Endometrium (tissue), 2 donors: ENCODE results near the gene SOX30.

ENCODE experiments used
- FAIRE-seq: peaks from 2 replicates; lab custom pipeline; 2012; peaks lifted over from hg19 to GRCh38; lab: Jason Lieb, UNC
- donor health status: control.
- donor health status: control.

Gene SOX30

DNA sequence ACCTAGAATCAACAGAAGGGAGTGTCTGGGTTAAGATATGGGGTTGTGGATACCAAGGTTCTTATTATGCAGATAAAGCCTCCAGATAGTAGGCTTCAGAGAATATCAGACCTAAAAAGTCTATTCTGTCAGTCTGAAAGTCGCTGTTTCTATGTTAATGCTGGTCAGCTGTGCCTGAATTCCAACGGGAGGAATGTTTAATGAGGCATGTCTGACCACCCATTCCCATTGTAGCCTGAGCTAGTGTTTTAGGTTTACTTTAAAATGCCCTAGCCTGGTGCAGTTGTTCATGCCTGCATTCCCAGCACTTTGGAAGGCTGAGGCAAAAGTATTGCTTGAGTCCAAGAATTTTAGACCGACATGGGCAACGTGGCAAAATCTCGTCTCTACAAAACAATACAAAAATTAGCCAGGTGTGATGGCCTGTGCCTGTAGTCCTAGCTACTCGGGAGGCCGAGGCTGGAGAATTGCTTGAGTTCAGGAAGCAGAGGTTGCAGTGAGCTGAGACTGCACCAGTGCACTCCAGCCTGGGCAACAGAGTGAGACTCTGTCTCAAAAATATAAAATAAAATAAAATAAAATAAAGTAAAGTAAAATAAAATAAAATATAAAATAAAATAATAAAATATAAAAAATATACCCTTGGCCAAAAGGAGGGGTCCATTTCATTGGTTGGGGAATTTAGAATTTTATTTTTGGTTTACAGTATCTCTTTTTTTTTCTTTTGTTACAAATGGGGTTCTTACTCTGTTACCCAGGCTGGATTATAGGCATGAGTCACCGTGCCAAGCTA is 7.8 kb upstream of the SOX30 start:
- no peak for FAIRE-seq

DNA sequence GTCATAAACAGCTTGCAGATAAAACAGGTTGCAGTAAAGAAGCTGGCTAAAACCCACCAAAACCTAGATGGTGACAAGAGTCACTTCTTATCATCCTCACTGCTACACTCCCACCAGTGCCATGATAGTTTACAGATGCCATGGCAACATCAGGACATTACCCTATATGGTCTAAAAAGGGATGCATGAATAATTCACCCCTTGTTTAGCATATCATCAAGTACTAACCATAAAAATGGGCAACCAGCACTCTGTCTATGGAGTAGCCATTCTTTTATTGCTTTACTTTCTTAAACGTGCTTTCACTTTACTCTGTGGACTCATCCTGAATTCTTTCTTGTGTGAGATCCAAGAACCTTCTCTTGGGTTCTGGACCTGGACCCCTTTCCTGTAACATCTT is 6.7 kb upstream of the SOX30 start:
- FAIRE-seq: no peak

DNA sequence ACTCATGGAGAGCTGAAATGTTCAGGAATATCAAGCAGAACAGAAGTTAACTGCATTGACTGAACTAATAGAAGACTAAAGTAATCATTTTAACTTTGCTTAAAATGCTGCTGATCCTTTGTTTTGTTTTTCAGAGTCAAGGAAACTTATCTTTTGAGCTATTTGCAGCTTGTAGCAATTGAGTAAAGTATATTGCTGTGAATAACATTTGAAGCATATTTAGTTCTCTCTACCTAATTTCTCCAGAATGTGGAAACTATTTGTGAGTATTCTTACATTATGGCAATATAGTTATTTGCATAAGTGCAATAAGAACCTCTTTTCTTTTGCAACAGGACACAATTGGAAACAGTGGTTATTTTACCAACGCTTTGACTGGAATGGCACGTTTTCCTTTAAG is 5.3 kb upstream of the SOX30 start:
- no peak for FAIRE-seq

DNA sequence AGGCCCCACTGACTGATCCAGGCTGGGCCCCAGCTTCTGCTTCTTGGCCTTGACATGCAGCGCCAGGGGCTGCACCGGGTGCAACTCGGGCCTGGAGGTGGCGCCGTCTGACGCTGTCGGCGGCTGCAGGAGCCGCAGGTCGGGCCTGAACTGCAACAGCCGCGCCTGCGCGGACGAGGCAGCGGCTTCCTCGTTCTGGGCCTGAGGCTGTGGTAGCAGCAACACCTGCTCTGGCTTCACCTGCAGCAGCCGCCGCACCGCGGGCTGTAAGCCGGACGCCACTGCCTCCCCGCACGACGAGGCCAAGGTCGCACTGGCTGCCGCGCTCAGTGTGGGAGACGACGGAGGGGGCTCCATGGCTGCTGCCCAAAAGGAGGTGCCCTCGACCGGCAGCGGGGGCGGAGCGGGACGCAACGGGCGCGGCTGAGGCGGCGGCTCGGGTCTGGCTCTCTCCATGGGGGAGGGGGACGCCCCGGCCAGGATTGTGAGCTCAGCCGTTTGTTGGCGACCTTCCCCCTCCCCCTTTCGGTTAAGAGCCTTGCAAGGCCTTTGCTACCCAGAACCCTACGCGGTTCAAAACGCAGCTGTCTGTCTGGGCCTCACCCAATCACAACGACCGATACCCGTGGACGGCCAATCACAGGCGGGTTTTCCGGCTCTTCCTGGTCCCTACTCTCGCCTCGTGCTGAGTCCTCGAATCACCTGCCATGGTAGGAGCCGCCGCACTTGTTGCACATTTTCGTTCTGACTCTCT is 438 bp downstream of the SOX30 start:
- no peak for FAIRE-seq

DNA sequence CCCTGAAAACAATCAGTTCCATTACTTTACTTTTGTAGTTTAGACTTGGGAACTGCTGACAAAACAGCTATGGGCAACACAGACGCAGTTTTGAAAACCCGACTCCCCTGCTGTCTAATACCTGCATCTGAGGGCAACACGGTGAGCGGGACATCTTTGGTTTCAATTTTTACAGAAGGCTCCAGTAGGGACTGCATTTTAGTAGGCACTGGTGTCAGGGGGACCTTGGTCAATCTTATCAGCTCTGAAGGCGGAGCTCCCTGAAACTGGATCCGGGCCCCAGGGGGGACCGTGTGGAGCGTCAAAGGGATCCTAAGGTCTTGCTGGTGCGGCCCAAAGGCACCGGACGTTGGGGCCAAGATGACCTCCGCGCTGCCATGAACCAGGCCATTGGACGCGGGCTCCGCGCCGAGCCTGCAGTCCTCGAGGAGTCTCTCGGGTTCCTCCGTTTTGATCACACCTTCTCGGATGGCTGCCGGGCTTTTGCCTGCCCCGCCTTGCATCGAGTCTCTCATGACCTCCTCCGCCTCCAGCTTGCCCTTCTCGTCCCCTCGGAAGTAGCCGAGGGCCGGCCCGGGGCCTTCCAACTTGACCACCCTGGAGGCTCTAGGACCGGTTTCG is 1.1 kb downstream of the SOX30 start:
- no peak for FAIRE-seq

DNA sequence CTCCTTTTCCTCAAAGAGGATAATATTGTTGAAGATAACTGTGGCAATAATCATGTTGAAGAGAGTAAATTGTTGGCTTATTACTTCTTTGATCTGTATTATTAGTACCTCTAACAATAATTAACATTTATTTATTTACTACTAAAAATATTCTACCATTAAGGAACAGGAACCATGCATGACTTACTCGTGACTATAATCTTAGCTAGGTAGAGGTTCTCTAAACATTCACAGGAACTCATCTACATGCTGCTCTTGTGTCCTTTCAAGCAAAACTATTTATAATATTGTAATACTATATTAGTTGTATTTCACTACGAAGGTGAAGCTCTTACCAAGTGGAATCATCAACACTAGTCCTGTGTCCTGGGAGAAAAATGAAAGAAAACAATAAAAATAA is 3.1 kb downstream of the SOX30 start:
- FAIRE-seq: no peak

DNA sequence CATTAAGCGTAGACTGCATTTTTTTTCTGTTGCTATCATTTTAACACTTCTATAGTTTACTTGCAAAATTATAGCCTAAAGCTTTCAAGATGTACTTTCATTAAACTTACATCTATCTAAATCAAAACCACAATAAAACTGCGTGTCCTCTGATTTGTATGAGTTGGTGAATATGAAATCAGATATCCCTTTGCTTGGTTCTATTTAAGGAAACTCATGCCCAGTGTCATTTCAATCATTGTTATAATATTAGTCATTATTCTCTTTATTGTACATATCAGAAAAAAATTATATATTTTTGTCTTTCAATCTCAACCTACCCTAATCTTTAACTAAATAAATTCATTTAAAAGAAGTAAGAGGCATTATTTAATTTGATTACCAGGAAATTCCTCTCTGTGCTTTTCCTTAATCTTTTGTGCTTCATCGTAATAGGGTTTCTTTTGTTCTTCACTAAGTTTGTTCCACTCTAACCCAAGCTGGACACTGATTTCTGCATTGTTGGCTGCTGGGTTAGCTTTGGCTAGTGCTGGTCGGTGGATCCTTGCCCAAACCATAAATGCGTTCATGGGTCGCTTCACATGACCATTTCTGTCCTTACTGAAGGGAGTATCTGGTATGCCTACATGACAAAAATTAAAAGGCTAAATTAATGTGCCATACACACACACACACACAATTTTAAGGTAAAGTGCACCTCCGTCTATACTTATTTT is 3.8 kb downstream of the SOX30 start:
- FAIRE-seq: no peak

DNA sequence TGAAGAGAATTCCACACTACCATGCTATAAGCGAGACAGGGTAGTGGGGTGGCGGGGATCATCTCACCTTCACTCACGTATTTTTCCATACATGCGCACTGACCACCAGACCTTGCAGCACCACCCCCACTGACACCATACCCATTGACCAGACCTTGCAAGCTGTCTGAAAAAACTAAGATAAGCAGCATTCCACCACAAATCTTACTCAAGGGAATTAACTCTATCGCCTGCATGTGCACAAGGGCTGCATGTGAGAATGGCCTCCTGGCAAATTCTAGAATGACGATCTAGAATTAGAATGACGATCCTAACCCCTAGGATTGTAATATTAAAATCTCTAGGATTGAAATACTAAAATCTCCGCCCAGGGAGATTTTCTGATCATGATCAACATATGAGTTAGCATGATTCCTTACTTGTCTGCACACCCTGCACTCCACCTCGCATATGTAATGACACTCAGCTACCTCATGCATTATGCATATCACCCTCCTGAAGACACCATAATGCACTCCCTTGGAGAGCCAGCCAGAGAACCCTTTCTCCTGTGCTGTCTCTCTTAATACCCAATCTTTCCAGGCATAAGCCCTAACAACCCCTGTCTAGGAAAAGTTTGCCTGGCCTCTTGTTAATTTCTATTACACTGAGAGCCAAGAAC is 11.7 kb downstream of the SOX30 start:
- FAIRE-seq: no peak

DNA sequence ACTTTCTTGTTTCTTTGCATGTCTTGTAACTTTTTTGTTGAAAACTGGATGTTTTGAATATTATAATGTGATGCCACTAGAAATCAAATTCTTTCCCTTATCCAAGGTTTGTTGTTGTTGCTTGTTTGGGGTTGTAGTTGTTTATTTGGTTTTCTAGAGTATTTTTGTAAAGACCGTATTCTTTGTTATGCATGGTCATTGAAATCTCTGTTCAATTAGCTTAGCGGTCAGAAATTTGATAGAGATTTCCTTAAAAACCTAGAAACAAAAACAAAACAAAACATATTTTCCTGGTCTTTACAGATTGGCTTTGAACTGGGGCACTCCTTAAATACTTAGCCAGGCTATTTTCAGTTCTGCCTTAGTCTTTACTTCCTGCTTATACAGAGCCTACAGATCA is 21.9 kb downstream of the SOX30 start:
- no peak for FAIRE-seq

DNA sequence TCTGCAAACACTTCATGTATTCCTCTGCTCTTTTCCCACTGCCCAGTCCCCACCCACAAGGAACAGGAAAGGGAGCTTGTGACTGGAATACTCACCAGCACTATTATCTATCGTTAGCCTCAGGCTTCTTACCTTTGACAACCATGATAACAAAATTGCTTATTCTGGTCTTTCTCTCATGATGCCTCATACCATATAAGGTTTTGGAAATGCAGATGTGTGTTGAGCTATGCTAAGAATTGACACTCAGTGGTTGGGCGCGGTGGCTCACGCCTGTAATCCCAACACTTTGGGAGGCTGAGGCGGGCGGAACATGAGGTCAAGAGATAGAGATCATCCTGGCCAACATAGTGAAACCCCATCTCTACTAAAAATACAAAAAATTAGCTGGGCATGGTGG is 25.4 kb downstream of the SOX30 start:
- FAIRE-seq: no peak

DNA sequence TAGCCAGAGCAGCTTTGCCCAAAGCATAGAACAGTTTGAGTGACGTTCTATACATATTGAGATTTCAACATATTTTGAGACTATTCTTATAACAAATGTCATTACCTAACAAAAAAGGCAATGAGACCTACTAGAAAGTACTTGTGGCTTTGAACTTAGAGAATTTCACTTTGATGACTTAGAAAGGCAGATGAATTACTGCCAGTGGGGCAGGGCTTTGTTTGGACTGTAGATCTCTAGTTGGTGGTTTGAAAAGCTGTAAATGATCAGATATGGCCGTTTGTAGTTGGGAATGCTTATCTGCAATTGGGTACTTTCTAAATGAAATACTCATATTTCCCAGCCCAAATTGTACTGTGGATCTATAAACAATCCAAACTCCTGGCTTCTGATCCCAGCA is 28.1 kb downstream of the SOX30 start:
- no peak for FAIRE-seq

DNA sequence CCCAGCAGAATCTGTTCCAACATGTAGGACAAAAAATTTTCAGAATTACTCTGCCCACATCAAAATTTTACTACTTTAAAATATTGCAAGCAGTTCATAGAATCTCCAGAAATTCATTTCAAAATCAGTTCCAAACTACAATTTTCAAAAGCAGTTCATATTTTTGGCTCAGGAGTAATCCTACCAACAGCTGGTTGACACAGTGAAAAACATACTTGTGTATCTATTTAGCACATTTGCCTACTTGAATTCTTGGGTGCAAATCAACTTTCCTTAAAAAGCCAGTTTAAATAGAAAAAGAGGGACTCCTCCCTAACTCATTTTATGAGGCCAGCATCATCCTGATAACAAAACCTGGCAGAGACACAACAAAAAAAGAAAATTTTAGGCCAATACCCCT is 31.5 kb downstream of the SOX30 start:
- no peak for FAIRE-seq

DNA sequence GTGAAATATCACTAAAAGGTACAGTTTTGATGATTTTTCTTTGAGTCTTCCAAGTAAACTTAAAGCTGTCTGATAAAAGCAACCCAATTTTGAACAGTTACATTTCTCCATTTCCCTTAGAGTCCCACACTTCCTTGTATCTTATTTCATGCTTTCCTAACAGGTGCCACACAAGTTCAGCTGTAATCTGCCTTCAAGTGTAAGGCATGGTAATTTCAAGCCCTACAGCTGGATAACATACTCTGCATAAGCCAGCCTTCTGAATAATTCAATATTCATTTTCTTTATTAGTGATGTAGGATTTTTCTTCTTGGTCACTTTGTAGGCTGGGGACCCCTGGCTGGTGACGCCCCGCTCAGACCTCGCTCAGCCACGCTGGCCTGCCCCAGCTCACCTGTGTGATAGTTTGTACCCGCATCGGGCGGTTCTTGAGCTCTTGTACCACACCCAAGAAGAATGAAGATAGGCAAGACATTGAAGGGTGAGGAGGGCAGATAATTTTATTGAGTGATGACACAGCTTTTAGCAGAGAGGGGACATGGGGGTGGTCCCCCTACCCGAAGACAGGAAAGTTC is 34.0 kb downstream of the SOX30 start:
- FAIRE-seq: no peak

DNA sequence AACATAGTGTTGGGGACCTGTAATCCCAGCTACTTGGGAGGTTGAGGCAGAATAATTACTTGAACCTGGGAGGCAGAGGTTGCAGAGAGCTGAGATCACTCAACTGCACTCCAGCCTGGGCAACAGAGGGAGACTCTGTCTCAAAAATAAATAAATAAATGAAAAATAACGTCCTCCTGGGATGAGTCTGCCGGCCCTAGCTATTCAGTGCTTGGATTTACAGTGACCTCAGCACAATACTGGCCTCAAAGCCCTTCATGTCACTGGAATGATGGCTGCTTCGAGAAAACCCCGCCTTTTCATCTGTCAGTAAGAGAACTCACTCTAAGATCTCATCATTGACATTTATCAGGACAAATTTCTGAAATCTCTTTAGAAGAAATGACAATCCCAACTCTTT is 35.5 kb downstream of the SOX30 start:
- no peak for FAIRE-seq

DNA sequence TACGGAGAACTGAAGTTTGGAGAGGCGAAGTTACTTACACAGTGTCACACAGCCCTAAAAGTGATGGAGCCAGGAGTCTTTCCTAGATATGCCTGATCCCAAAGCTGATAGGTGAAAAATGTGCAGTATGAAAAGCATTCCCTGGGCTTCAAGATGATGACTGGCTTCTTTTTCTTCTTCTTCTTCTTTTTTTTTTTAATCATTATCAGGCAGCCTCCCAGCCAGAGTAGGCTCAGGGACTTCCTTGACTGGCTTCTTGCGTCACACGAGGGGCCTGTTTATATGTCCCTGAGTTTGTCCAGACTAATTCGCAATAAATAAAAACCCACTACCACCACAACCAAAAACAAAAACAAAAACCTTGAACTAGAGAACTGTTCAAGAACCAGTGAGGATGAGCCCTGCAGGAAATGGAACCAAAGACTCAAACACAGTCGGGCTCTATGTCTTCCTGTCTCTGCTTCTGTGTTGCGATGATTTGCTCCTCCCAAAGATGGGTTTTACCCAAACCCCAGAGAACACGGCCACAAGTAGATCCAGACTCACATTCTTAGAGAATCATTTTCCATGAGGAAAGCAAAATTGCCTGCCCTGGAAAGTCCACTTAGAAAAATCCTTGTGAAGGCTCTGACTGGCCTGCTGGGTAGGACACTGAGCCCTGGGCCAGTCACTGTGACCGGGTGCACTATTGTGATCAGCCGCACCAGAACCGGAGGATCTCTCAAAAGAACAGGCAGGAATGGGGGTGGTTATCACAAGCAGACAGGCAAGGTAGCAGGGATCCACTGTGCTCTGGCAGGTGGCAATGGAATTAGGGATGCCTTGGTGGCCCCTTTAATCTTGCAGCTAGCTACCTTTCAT is 38.6 kb downstream of the SOX30 start:
- FAIRE-seq: no peak

DNA sequence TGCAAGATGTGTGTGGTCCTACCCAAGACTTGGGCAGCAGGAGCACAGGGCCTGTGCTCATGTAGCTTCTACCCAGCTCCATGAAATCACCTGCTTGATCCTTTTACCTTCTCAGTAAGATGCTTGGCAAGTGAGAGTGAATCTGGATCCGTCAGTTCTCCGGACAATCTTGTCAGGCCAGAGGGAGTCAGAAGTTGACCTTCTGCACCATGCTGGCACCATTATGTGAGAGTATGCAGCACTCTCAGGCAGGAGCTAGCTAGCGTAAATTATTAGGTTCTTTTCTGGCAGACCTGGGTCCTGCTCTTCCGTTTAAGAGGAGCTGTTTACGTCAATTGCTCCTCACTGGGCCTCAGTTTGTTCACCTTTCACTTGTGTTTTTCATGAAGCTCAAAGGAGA is 39.7 kb downstream of the SOX30 start:
- no peak for FAIRE-seq

DNA sequence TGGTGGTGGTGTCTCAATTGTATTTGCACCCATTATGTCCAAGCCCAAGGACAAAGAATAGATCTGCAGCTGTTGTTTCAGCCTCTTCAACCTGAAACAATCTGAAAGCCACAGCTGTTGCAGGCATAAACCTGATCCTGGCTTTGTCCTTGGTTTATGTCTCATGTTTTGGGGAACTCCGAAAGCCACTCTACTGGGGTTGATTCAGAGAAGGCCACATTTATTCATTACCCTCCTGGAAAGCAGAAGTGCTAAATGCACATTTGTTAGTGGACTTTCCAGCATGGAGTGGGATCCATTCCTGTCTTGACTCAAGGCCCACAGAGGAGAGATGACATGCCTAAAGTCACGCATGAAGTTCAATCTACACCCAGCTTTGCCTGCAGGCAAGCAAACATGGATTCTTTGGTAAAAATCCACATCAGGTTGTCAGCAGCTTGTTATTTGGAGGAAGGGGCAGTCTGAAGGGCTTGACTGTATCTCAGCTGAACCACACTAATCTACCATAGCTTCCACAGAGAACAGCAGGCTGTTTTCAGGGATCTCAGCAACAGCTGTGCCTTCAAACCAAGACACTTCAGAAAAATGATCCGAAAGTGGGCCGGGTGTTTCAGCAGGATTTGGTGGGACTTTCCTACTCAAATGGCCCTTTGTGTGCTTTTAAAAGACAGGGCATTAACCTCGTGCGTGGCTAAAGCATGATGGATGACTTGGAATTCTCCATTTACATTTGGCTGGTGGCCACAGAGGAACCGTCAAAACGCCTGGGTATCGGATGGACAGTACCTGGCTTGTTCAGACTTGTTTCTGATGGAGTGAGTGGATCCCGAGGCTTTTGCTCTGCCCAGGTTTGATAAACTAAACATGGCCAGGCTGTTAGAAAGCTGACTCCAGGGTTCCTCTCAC is 40.4 kb downstream of the SOX30 start:
- no peak for FAIRE-seq

DNA sequence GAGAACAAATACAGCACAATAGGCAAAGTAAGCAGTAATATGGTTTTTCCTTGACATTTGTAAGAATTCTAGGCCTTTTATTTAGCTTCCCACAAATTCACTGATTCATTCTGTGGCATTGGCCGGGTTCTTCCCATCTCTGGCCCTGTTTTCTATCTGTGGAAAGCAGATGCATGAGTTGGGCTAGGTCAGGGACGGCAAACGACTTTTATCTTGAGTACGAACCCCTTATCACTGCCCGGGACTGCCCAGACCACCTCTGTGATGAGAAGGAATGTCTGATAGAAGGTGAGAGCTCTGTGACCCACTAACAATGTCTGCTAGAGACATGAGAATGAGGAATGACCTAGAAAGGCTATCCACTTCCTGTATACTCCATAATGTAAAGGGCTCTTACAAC is 41.2 kb downstream of the SOX30 start:
- no peak for FAIRE-seq

DNA sequence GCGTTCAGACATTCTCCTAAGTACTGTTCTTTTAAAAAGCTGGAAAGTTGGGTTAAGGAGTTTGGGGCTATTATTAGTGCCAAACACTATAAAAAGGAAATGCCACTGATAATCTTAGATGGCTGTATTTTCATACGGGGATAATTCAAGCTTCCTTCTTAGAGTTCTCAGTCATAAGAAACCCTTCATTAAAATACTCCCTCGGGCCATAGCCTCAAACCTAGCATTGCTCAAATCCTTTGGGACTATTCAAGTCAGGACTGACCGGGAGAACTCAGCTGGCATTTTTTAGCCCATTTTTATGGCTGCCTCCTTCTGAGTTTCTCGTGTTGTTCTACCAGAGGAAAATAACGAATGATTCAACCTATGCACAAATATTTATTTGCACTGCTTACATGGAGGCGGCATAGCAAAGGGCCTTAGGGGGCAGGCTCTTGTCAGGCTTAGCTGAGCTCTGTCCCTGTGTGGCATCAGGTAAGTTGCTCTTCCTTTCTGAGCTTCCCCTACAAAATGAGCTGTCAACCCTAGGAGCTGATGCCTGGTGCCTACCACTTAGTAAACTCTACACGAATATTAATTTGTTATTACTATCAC is 43.2 kb downstream of the SOX30 start:
- FAIRE-seq: no peak
